ENCODE results near the gene CREBRF.

CREBRF gene

GRCh38 chr5:173139631-173140030, 83.5 kb downstream of the CREBRF start:
- Histone ChIP-seq H3K9ac (ENCODE audit: low read length) (no peak overlapping the region), H2AFZ (ENCODE audit: low read depth, low read length) (no peak overlapping the region), H3K4me2 (ENCODE audit: low read length) (no peak overlapping the region), H3K79me2 (ENCODE audit: low read length) (peaks cover 2% of the 10 kb centered on the region; the same call in 1 of the 2 replicates), H3K4me1 (ENCODE audit: low read length) (peaks cover 7% of the 10 kb centered on the region), H4K20me1 (ENCODE audit: insufficient read depth, low read length) (no peaks in the 10 kb centered on the region), H3K36me3 (replicated peaks; ENCODE audit: low read depth, low read length) (no peaks in the 10 kb centered on the region), H3K27me3 (ENCODE audit: low read depth, low read length) (no peaks in the 10 kb centered on the region), H3K27ac (ENCODE audit: low read length) (no peak overlapping the region), H3K4me3 (ENCODE audit: low read length) (no peak overlapping the region), H3K9me3 (ENCODE audit: insufficient read depth, low read length) (no peaks in the 10 kb centered on the region)
- TF ChIP-seq EZH2phosphoT487 (IDR thresholded peaks at IDR 0.05; ENCODE audit: low read depth) (no peak), CTCF (IDR thresholded peaks at IDR 0.05; ENCODE audit: low read depth, low read length) (no peak)

- no peaks in the 10 kb centered on the region for H3K9me3 ChIP-seq (ENCODE audit: insufficient read depth, low read length)
- no peaks in the 10 kb centered on the region for H4K20me1 ChIP-seq (ENCODE audit: insufficient read depth, low read length)
- H2AFZ ChIP-seq (ENCODE audit: low read depth, low read length), result no peak overlapping the region
- no peak overlapping the region for H3K9ac ChIP-seq (ENCODE audit: low read length)
- no peak overlapping the region for H3K27ac ChIP-seq (ENCODE audit: low read length)
- H3K4me1 ChIP-seq (ENCODE audit: low read length), result peaks cover 10% of the 10 kb centered on the region
- no peaks in the 10 kb centered on the region for H3K27me3 ChIP-seq (ENCODE audit: low read depth, low read length)
- TF ChIP-seq CTCF (IDR thresholded peaks at IDR 0.05; ENCODE audit: low read depth, low read length) (no peak), EZH2phosphoT487 (IDR thresholded peaks at IDR 0.05; ENCODE audit: low read depth) (no peak)
- H3K4me3 ChIP-seq (ENCODE audit: low read length), result no peak overlapping the region
- peaks cover 8% of the 10 kb centered on the region for H3K79me2 ChIP-seq (ENCODE audit: low read length)
- no peaks in the 10 kb centered on the region for H3K36me3 ChIP-seq (replicated peaks; ENCODE audit: low read depth, low read length)
- H3K4me2 ChIP-seq (ENCODE audit: low read length), result no peak overlapping the region
Observed at GRCh38 chr5:173140769-173141168, 84.6 kb downstream of the CREBRF start.

- Histone ChIP-seq H2AFZ (ENCODE audit: low read depth, low read length) (peak overlapping the region; percentile 68; the same call in 1 of the 2 replicates), H3K4me1 (ENCODE audit: low read length) (peaks cover 10% of the 10 kb centered on the region), H4K20me1 (ENCODE audit: insufficient read depth, low read length) (no peaks in the 10 kb centered on the region), H3K36me3 (replicated peaks; ENCODE audit: low read depth, low read length) (peaks cover 9% of the 10 kb centered on the region), H3K79me2 (ENCODE audit: low read length) (peaks cover 8% of the 10 kb centered on the region), H3K4me2 (ENCODE audit: low read length) (peak overlapping the region; percentile 45), H3K4me3 (ENCODE audit: low read length) (no peak overlapping the region), H3K27ac (ENCODE audit: low read length) (no peak overlapping the region), H3K9ac (ENCODE audit: low read length) (no peak overlapping the region), H3K9me3 (ENCODE audit: insufficient read depth, low read length) (no peaks in the 10 kb centered on the region), H3K27me3 (ENCODE audit: low read depth, low read length) (no peaks in the 10 kb centered on the region)
- TF ChIP-seq EZH2phosphoT487 (IDR thresholded peaks at IDR 0.05; ENCODE audit: low read depth) (no peak), CTCF (IDR thresholded peaks at IDR 0.05; ENCODE audit: low read depth, low read length) (no peak)
Observed at GRCh38 chr5:173143567-173143966, 87.4 kb downstream of the CREBRF start.

- Histone ChIP-seq H3K27me3 (ENCODE audit: low read depth, low read length) (no peaks in the 10 kb centered on the region), H3K79me2 (ENCODE audit: low read length) (peaks cover 8% of the 10 kb centered on the region), H3K9ac (ENCODE audit: low read length) (peak within 1 kb of the TSS; percentile 77), H4K20me1 (ENCODE audit: insufficient read depth, low read length) (no peaks in the 10 kb centered on the region), H2AFZ (ENCODE audit: low read depth, low read length) (peak within 1 kb of the TSS; percentile 92), H3K27ac (ENCODE audit: low read length) (peak within 1 kb of the TSS; percentile 64), H3K9me3 (ENCODE audit: insufficient read depth, low read length) (no peaks in the 10 kb centered on the region), H3K4me3 (ENCODE audit: low read length) (peak within 1 kb of the TSS; percentile 92), H3K4me2 (ENCODE audit: low read length) (peak within 1 kb of the TSS; percentile 94), H3K36me3 (replicated peaks; ENCODE audit: low read depth, low read length) (peaks cover 13% of the 10 kb centered on the region), H3K4me1 (ENCODE audit: low read length) (peaks cover 10% of the 10 kb centered on the region)
- TF ChIP-seq EZH2phosphoT487 (IDR thresholded peaks at IDR 0.05; ENCODE audit: low read depth) (no peak), CTCF (IDR thresholded peaks at IDR 0.05; ENCODE audit: low read depth, low read length) (peak; percentile 73)
Observed at GRCh38 chr5:173144200-173145176, 88.3 kb downstream of the CREBRF start, which contains the start of gene BNIP1. Gene BNIP1 (plus strand): TSS chr5:173144531. CDS start chr5:173144546, 15 bp downstream.

Data from OCI-LY3 (cell line).